Body of pancreas (tissue), 4 donors: ENCODE data around the gene MED19. TPM values are rescaled to one million over a fixed set of nuclear protein-coding genes. Genes with fewer than 3 reads are reported as not detected.

Experiments used
- ATAC-seq: fragments of 150-250 bp; one replicate; pipeline ENCODE4 v1.9.1; 2016
- DNase-seq, 4 donors: peaks; one replicate each; pipeline ENCODE4 v3.0.0-alpha.2; 2019
- H3K27ac ChIP-seq, 4 donors: fragments of 200-600 bp; sonication (generic); 1 replicate in 3 of 4; 2 replicates in 1 of 4; pipeline versions ENCODE4 v1.5.1 to v1.6.1; 2016 to 2019; ENCODE audit warnings: mild to moderate bottlenecking in 1 of 4, mixed read lengths in 1 of 4, moderate library complexity in 1 of 4
- H3K27me3 ChIP-seq, 2 donors: fragments of 200-600 bp; sonication (generic); one replicate each; pipeline ENCODE4 v1.6.0; 2016; ENCODE audit warnings: mild to moderate bottlenecking in 1 of 2
- H3K36me3 ChIP-seq, 2 donors: fragments of 200-600 bp; sonication (generic); replicated peaks in 1 of 2; 2 replicates each; pipeline ENCODE4 v1.5.1; 2016; ENCODE audit warnings: low read depth in 2 of 2; ENCODE audit not compliant: insufficient read depth in 1 of 2
- H3K4me1 ChIP-seq: fragments of 200-600 bp; sonication (generic); one replicate; pipeline ENCODE4 v1.6.0; 2016
- H3K4me3 ChIP-seq, 2 donors: fragments of 200-600 bp; sonication (generic); 1 replicate in 1 of 2; 2 replicates in 1 of 2; pipeline ENCODE4 v1.5.1; 2016 to 2019
- H3K9me3 ChIP-seq, 3 donors: fragments of 200-600 bp; sonication (generic); 1 replicate in 2 of 3; 2 replicates in 1 of 3; pipeline ENCODE4 v1.5.1; 2016
- POLR2A ChIP-seq, 3 donors: fragments of 450-650 bp; IDR thresholded peaks; one replicate each; pipeline ENCODE4 v1.6.1; 2016; ENCODE audit warnings: antibody characterized with exemption in 3 of 3, mild to moderate bottlenecking in 2 of 3
- WGBS, 2 donors: methylation state at CpG; one replicate each; pipeline ENCODE4 v1.1.5; 2017; 5-methylcytosine and 5-hydroxymethylcytosine counted together
- intact Hi-C: fragments of 100-400 bp; cut with DNase I; formaldehyde crosslinking; loops from one replicate; pipeline ENCODE4 v1.15.1; 2023
- total RNA-seq, 2 donors: library from RNA; depleted of rRNA; stranded (reverse); fragments of >200 nt; gene quantifications; one replicate each; pipeline ENCODE4 v1.1.0, GENCODE V29; 2016
- TF ChIP-seq, protein P1 (sequence below), 7 experiments: fragments of 450-650 bp in 4 of 7; fragments of 200-600 bp in 3 of 7; sonication (generic) in 3 of 7; IDR thresholded peaks; one replicate each; pipeline ENCODE4 v1.5.1; 2016 to 2019; ENCODE audit warnings: antibody characterized with exemption in 7 of 7

Gene MED19, protein sequence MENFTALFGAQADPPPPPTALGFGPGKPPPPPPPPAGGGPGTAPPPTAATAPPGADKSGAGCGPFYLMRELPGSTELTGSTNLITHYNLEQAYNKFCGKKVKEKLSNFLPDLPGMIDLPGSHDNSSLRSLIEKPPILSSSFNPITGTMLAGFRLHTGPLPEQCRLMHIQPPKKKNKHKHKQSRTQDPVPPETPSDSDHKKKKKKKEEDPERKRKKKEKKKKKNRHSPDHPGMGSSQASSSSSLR
- 10 to 100 TPM; 15.5 to 17.4 TPM for total RNA-seq

DNA sequence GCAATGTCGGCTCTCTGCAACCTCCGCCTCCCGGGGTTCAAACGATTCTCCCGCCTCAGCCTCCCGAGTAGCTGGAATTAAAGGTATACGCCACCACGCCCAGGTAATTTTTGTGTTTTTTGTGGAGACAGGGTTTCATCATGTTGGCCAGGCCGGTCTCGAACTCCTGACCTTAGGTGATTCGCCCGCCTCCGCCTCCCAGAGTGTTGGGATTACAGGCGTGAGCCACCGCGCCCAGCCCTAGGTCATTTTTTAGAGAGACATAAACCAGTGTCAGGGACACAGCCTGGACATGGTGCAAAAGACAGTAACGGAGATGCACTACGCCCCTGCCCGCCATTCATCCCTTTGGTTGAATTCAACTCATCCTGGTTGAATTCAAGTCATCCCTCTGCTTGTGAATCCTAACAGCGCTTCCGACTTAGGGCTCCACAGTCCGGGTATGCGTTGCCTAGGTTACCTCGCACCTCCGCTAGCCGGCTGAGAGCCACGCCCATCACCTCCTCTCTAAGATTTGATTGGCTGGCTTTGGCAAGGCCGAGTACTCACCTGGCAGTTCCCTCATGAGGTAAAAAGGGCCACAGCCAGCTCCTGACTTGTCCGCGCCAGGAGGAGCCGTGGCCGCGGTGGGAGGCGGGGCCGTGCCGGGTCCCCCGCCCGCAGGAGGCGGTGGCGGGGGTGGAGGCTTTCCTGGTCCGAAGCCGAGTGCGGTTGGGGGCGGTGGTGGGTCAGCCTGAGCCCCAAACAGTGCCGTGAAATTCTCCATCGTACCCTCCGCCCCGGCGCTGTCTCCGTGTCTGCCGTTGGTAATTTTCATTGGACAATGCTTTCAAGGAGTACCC is at the start of gene MED19:
Gene MED19 (minus strand): TSS at position 802 of the 842 bp plus-strand sequence. CDS start 36 bp downstream, at position 766.
- peaks cover 40% of the 10 kb centered on the region for H3K4me1 ChIP-seq

DNA sequence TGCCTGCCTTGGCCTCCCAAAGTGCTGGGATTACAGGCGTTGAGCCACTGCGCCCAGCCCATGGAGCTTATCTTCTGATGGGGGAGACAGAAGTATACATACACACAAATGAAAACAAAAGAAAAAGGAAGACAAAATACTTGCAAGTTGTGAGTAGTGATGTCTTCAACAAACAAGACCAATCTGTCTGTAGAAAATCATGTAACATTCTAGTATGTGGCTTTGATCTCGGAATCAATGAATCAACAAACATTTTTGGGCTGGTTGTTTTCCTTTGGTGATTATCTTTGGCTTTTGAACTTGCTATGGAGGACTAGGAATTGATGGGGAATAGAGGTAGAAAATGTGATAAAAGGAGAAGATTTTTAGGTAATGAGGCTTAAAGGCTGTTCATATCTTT is 46.2 kb upstream of the MED19 start:
- H3K9me3 ChIP-seq = no peaks in the 10 kb centered on the region
- 56 to 60% methylated on average over 3 of the region's 3 CpGs for WGBS, 2 donors
- intact Hi-C loops = no loop called here

More for the DNA sequence above, at the start of gene MED19:
- ATAC-seq (peak; percentile 80), DNase-seq (peak; percentile 90 to 96 (median 93))
- H3K36me3 ChIP-seq = no peaks in the 10 kb centered on the region
- TF ChIP-seq POLR2A (IDR thresholded peaks at IDR 0.05) = peak; percentile 34 to 76 (median 69)
- TF ChIP-seq, protein P1, sequence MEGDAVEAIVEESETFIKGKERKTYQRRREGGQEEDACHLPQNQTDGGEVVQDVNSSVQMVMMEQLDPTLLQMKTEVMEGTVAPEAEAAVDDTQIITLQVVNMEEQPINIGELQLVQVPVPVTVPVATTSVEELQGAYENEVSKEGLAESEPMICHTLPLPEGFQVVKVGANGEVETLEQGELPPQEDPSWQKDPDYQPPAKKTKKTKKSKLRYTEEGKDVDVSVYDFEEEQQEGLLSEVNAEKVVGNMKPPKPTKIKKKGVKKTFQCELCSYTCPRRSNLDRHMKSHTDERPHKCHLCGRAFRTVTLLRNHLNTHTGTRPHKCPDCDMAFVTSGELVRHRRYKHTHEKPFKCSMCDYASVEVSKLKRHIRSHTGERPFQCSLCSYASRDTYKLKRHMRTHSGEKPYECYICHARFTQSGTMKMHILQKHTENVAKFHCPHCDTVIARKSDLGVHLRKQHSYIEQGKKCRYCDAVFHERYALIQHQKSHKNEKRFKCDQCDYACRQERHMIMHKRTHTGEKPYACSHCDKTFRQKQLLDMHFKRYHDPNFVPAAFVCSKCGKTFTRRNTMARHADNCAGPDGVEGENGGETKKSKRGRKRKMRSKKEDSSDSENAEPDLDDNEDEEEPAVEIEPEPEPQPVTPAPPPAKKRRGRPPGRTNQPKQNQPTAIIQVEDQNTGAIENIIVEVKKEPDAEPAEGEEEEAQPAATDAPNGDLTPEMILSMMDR (IDR thresholded peaks at IDR 0.05) = no peak
- H3K4me3 ChIP-seq = peak within 1 kb of the TSS; percentile 89 to 96
- no peaks in the 10 kb centered on the region for H3K9me3 ChIP-seq
- H3K27ac ChIP-seq = peak within 1 kb of the TSS; percentile 88 to 96 (median 94)
- 2% methylated on average over 13 to 51 of the region's 51 CpGs for WGBS, 2 donors
- intact Hi-C loops = loop anchor here (10.0 kb wide), 1 partner anchor 47 kb away; the partner anchor contains the start of gene ZDHHC5
- no peaks in the 10 kb centered on the region for H3K27me3 ChIP-seq

DNA sequence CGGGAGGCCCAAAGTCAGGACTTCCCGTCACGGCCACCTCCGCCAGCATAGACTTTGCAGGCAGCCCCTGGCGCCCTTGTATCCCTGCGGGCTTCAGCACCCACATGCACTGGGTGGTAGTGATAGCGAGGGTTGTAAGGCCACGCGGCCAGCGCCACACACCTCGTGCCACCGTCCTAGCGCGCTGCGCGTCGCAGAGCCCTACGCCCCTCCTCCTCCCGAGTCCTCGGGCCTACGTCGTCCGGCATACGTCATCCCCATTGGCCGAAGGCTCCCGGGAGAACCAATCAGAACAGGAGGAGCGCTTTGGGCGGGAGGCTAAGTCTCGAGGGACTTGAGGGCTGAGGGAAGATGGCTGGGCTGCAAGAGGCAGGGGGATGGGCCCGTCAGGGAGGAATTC is 40.9 kb upstream of the MED19 start:
- 91 to 96% methylated on average over 18 to 23 of the region's 30 CpGs for WGBS, 2 donors
- H3K9me3 ChIP-seq = no peaks in the 10 kb centered on the region
- no peak overlapping the region for H3K4me3 ChIP-seq
- H3K27me3 ChIP-seq = no peaks in the 10 kb centered on the region
- H3K27ac ChIP-seq = no peak overlapping the region
- ATAC-seq (no peak), DNase-seq (no peak)
- TF ChIP-seq POLR2A (IDR thresholded peaks at IDR 0.05) = no peak
- TF ChIP-seq, protein P1 (IDR thresholded peaks at IDR 0.05) = no peak
- intact Hi-C loops = loop anchor here (5.0 kb wide), 1 partner anchor 49 kb away; no protein-coding TSS in a partner anchor
- H3K4me1 ChIP-seq = peaks cover 12% of the 10 kb centered on the region
- H3K36me3 ChIP-seq = no peaks in the 10 kb centered on the region

More for the DNA sequence above, 46.2 kb upstream of the MED19 start:
- DNase-seq (no peak), ATAC-seq (no peak)
- Histone ChIP-seq H3K36me3 (no peaks in the 10 kb centered on the region), H3K27me3 (no peaks in the 10 kb centered on the region), H3K4me3 (no peak overlapping the region), H3K27ac (no peak overlapping the region), H3K4me1 (peaks cover 6% of the 10 kb centered on the region)
- TF ChIP-seq, protein P1 (IDR thresholded peaks at IDR 0.05) = no peak
- TF ChIP-seq POLR2A (IDR thresholded peaks at IDR 0.05) = no peak

DNA sequence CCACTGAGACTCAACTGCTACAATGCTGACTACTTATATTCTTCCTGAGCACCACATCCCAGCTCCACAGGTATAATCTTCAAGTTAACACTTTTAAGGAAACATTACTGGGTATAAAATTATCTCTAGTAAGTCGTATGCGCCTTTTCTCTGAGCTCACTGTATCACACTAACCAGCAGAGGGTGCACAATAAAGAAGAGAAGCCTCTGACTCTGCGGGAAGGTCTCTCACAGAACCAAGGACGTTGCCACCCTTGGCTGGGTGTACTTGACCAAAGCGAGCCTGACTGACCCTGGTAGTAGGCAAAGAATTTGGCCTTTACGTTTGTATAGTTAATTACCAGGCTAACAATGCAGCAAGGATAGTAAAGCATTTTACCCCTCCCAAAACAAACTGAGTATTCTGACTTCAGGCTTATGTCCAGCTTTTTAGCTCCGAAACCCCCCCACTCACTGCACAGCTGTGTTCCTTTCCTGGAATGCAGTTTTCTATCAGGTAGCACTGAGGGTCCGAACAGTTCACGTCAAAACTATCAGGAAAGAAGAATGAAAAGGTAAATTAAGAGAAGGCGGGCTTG is 39.8 kb upstream of the MED19 start, which contains the start of gene BTBD18:
Gene BTBD18 (minus strand): TSS at position 144 of the 578 bp plus-strand sequence. CDS start 631 bp downstream, outside the sequence.
- DNase-seq (peak; percentile 56 to 75 (median 68)), ATAC-seq (peak; percentile 94)
- intact Hi-C loops = loop anchor here (5.0 kb wide), 1 partner anchor 51 kb away; no protein-coding TSS in a partner anchor
- Histone ChIP-seq H3K4me3 (no peak within 1 kb of the TSS), H3K27me3 (no peaks in the 10 kb centered on the region), H3K27ac (peak within 1 kb of the TSS in 2 of 4 donors; percentile 10 to 22), H3K9me3 (no peaks in the 10 kb centered on the region), H3K4me1 (peaks cover 12% of the 10 kb centered on the region), H3K36me3 (no peaks in the 10 kb centered on the region)
- 27 to 29% methylated on average over 10 of the region's 10 CpGs for WGBS, 2 donors
- TF ChIP-seq, protein P1 (IDR thresholded peaks at IDR 0.05) = peak; percentile 14 to 77 (median 74)
- no peak for TF ChIP-seq POLR2A (IDR thresholded peaks at IDR 0.05)
